Stimulated activated CD4-positive, alpha-beta T cell treated with anti-CD3 and anti-CD28 coated beads, Interleukin-1b, Interleukin-23, amount 100 ng/mL, for 4 hours (primary cell): Measurements from ENCODE around the gene CDR2.

Experiments used
- DNase-seq, 2 donors: peaks; one replicate each; pipeline ENCODE4 v3.0.0-alpha.2; 2020; ENCODE audit warnings: low read depth in 2 of 2

The CDR2 gene

GRCh38 chr16:22324787-22325597 lies 49.4 kb downstream of the CDR2 start:
- no peak for DNase-seq

GRCh38 chr16:22323959-22324786 lies 50.2 kb downstream of the CDR2 start:
- no peak for DNase-seq

GRCh38 chr16:22323173-22323958 lies 51.1 kb downstream of the CDR2 start:
- DNase-seq: no peak

GRCh38 chr16:22322741-22323140 lies 51.7 kb downstream of the CDR2 start:
- no peak for DNase-seq

- no peak for DNase-seq
These were observed 52.4 kb downstream of the CDR2 start for GRCh38 chr16:22322021-22322471.

GRCh38 chr16:22321340-22322001 lies 52.9 kb downstream of the CDR2 start:
- DNase-seq: peak; percentile 46 to 53

GRCh38 chr16:22320572-22321339 lies 53.7 kb downstream of the CDR2 start:
- no peak for DNase-seq

GRCh38 chr16:22318690-22319358 lies 55.6 kb downstream of the CDR2 start:
- DNase-seq: peak; percentile 37 to 44

- no peak for DNase-seq
These were observed 56.8 kb downstream of the CDR2 start for GRCh38 chr16:22317625-22318024.

- no peak for DNase-seq
These were observed 57.4 kb downstream of the CDR2 start for GRCh38 chr16:22317001-22317530.

- DNase-seq: no peak
These were observed 58.0 kb downstream of the CDR2 start for GRCh38 chr16:22316411-22316811.

GRCh38 chr16:22315979-22316378 lies 58.4 kb downstream of the CDR2 start:
- DNase-seq: no peak

GRCh38 chr16:22314661-22315626 lies 59.5 kb downstream of the CDR2 start:
- no peak for DNase-seq

GRCh38 chr16:22313876-22314470 lies 60.4 kb downstream of the CDR2 start:
- DNase-seq: no peak

GRCh38 chr16:22312897-22313781 lies 61.3 kb downstream of the CDR2 start:
- no peak for DNase-seq

- no peak for DNase-seq
These were observed 62.9 kb downstream of the CDR2 start for GRCh38 chr16:22311520-22311919.

- no peak for DNase-seq
These were observed 65.4 kb downstream of the CDR2 start for GRCh38 chr16:22308824-22309520.
